CD4-positive, alpha-beta T cell treated with Interleukin-10 for 1 hour (primary cell): ENCODE measurements around the gene CHST8.

ENCODE experiments used
- DNase-seq: peaks from one replicate; pipeline ENCODE4 v3.0.0-alpha.2; 2020

The CHST8 gene

DNA sequence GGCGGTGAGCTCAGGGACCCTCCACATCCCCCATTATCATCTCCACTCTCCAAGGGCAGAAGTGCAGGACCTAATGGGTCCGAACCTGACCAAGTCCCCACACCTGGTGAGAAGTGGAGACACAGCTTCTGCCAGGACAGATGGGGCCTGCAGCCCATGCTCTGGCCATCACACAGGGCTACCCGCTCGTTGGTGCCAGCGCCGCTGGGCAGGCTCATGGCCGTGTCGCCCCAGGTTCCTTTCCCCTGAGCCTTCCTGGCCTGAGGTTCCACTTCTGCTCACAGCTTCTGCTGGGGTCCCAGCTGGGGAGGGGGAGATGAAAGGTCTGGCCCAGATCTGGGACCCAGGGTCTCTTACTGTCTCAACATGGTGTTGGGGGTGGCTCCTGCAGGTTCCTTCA lies 126.5 kb downstream of the CHST8 start:
- DNase-seq, result no peak

DNA sequence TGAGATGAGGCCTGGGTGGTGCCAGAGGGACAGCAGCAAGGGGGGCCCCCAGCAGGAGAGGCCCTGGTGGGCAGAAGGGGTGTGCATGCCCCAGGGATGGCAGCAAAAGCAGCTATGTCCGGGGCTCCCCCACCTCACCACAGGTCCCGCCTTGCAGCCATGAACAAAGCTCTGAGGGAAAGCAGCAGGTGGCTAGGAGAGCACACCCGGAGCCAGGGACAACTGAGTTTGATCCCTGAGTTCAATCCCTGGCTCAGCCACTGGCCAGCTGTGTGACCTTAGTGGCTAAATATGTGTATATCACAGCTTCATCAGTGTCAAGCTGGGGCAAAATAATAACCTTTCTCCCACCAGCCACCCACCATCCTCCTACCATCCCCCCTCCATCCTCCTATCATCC lies 127.3 kb downstream of the CHST8 start:
- no peak for DNase-seq

DNA sequence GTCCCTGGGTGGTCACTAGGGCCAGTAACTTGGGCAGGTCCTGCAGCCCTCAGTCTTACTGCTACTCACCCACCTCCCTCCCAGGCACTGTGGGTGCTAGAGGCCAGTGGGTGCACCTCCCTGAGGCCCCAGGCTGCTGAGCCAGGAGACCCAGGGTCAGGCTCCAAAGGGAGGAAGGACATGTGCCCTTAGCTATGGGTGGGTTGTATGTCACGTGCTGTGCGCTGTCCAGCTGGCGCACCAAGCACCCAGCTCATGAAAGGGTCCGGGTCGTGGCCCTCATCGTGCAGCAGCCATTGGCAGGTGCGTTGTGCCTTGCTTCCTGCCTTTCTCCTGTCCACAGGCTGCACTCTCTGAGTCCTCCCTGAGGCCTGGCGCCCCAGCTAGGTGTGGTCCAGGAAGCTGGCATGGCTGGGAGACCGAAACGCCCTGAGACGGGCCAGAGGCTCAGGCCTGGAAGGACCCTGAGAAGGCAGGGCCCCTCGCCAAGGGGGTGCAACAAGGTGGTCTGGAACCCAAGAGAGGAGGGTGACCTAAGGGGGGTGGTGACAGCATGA lies 127.9 kb downstream of the CHST8 start:
- DNase-seq, result no peak

DNA sequence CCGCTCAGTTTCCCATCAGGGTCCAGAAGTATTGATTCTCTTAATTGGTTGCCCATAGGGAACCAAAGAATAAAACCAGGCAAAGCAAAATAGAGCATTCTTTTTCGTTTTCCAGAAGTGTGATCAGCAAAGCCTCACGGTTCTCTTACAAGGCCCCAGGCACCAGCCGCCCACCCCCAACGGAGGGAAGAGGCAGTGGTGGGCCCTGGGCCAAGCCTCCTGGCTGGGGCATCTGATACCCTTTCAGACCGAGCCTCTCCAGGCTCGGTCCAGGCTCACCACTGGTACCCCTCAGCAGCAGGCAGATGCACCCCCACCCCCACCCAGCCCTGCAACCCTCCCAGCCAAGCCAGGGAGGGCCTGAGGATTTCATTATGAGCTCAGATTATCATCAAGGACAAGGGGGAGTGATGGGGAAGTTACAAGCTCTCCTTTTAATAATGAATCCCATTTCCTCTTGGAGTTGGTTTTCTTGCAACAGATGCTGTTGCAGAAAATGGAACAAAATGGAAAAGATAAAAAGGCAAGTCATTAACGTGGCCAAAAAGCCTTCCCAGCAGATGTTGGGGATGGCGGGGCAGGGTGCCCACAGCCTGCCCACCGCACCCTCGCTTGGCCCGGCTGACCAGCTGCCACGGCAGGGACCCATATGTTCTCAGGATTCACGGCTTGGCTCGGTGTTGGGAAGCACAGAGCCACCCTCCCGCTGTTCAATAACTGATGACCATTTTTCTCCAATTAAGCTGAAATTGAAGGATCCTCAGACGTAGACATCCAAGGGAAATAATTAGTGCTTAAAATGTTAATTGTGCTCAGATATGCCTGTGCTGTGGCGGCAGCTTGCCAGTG lies 129.1 kb downstream of the CHST8 start:
- no peak for DNase-seq

DNA sequence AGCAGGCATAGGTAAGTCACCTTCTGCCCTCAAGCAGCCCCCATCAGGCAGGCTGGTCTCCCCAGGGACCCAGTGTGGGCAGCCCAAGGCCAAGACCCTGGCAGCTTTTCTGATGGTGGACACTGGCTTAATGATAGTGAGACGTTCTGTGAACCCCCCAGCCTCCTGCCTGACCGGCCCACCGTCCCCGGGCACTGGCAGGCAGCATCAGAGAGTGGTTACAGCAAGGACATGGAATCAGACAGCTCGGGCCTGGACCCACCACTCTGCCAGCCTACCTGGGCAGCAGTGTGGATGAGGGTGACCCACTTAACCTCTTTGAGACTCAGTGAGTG lies 129.7 kb downstream of the CHST8 start:
- no peak for DNase-seq

DNA sequence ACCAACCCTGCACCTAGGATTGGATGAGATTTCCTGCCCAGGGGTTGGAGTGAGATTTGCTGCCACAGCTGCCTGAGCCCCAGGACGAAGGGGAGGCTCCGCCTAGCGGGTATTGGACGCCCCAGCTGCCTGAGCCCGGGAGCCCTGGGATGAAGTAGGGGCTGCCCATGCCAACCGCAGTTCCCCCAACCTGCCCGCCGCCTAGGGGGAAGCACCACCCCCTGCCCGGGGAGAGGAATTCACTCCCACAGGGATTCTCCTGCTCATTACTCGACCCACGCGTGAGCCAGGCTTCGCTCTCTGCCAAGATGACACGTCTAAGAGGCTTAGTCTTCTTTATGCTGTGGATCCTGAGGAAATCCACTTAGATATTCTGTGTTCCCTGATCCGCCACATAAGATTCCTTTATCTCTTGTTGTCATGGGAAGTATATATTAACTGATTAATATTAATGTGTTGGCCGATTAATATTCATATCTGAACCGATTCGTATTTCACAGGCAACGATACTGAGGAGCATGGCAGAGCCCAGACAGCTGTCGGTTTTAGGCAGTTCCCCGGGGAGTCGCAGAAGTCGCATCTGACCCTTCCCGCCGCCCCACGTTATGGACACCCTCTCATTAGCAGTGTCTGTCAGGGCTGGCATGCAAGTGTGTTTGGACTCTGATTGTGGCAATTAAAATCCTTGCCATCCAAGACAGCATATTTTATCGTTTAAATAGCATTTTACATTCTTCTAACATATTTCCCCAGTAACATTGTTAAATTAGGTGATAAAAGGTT lies 130.5 kb downstream of the CHST8 start:
- DNase-seq, result no peak

DNA sequence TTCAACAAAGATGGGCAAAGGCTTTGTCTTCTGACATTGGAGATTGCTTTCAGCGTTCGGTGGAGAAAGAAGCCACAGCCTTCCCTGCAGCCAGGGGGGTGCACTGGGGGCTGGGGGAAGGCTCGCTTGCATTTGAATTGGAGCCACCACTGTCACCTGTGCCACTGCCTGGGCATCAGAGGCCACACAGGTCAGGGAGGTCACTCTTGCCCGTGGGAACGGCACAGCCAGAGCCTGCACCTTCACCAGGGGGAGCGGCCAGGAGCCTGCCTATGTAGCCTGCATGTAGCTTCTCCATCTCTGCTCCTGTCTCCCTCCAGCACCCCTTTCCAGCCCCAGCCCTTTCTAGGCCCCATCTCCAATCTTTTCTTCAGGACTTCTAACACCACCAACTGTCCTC lies 131.2 kb downstream of the CHST8 start:
- no peak for DNase-seq

DNA sequence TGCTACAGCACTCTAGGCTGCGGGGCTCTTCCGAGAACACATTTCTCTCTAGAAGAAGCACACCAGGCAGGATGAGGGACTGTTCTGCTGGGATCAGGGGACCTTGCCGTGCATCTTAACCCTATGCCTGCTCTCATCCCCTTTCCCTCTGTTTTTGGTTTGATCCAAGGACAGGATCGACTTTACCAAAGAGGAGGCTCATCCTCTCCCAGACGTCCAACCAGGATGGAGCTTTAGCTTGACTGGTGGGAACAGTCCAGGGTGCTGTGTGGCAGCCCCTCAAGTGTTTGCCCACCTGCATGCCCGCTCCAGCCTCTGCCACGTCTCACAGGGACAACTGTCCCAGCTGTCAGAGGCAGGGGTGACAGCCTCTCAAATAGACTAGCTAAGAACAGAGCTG lies 132.6 kb downstream of the CHST8 start:
- no peak for DNase-seq

DNA sequence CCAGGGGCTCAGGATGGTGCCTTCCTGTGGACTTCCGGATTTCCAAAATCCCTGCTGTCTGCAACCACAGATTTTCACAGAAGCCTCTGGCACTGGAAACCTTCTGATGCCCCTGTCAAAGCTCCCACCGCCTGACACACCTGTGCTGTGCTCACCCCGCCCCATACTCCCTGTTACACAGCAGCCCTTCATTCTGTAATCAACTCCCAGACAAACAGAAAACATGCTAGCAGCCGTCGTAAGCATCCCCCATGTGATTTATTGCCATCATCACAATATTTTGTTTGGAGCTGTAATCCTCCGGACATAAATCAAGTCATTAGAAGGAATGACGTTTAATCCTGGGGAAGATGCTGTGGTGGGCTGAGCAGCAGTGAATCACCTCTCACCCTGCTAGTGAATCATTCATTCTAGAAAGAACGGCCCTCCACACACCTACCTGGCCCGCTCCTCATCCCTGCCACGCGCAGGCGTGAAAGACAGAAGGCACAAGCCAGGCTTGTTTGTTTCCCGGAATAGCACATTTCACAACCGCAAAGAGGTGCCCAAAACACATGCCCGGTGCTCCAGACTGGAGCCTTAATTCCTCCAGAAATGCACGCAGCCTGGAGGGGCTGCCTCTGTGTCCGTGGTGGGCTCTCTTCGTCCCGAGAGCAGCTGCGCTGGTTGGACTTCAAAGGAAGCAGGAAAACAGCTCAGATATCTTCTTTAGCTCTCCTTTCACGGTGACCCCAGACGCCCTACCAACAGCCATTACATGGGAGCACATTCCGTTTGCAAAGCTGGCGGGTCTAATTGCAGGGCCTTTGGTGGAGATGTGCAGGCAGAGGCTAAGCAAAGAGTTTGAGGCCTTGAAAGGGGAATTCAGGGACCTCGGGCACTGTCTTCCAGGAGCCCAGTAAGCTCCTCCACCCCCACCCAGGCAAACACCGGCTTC lies 133.6 kb downstream of the CHST8 start:
- no peak for DNase-seq

DNA sequence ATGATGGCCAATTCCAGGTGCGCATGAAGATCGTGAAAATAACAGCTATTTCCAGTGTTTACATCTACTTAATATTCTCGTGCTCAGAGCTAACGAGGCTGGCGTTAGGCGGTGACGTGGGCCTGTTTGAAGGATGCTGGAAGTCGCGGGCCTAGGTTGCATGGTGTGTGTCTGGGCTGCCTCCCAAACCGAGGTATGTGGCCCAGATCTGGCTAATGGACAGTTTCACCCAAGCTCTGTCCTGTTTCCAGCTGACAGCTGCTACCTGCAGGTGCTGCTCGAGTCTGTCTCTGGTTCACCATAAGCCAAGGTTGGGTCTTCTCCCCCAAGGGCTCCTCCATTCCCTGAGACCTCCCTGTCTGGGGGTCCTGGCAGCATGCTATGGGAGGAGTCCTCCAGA lies 134.4 kb downstream of the CHST8 start:
- DNase-seq, result no peak

DNA sequence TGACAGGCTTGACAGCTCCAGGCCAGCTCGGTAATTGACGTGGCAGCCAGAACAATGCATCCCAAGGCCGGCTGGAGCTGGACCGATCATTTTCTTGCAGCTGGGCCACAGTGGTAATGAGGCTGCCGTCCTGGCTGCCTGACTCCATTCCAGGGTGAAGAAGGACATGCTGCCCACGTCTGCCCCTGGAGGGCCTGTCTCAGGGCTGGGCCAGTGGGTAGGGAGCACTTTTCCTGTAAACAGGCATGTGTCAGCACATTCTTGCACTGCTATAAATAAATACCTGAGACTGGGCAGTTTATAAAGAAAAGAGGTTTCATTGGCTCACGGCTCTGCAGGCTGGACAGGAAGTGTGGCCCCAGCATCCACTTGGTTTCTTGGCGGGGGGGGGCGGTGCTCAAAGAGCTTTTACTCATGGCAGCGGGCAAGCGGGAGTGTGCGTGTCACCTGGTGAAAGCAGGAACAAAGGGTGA lies 136.8 kb downstream of the CHST8 start:
- DNase-seq, result no peak

DNA sequence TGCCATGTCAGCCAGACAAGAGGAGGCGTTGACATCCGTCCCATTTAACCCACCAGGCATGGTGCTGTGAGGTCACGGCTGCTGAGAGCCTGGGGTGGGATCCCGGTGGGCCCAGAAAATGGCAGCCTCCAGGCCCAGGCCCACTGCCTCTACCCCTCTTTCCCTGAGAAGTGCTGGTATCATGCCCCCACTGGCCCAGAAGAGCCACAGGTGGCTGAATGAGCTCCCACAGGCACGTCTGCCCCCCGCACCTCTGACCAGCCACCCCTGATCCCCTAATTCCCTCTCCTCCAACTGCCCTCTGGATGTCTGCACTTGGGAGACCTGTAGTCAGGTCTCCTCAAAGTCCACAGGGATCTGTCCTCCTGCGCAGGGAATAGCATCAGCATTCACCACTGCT lies 137.6 kb downstream of the CHST8 start:
- DNase-seq, result no peak

DNA sequence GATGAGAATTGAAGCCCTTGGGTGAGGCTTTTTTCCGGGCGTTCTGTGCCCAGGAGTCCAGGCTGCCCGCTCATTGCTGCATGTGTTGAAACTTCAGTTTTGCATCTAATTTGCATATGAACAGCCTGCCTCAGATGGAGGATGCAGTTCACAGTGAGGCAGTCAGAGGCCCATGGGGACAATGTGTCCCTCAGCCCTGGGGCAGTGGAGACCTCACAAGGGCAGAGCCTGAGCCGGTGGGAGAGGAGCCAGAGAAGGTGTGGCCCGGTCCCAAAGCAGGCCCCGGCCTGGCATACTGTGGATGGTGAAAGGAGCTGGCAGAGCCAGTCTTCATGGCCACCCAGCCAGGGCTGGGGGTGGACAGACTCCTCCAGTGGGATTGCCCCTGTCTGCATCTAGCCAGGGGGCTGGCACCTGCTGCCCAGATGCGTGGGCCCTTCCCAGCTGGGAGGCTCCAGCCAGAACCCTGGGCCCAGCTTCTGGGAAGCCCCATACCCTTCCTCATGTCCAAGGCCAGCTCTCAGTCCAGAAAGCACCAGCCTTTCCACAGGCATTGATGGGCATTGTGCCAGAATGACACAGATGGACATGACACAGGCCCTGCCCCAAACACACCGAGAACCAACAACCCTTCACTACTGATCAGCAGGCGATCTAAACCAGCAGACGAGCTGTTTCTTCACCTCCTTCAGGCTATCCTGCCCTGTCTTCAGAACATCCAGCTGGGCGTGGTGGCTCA lies 142.0 kb downstream of the CHST8 start:
- no peak for DNase-seq

DNA sequence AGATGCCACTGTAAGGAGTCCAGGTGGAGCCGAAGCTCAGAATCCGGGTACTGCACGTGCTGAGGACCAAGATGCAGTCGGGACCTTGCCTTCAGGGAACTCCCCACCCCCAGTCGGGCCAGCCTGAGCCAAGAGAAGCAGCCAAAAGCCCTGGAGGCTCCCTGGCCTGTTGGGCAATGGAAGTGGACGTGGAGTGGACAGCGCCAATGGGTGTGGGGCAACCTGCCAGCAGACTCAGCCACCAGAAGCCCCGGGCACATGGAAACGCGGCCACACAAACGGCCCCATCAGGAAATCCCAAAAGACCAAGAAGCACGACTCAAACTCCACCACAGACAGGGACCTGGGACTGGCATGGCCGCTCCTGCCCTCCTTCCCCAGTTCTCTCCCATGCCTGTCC lies 144.9 kb downstream of the CHST8 start:
- DNase-seq, result no peak

DNA sequence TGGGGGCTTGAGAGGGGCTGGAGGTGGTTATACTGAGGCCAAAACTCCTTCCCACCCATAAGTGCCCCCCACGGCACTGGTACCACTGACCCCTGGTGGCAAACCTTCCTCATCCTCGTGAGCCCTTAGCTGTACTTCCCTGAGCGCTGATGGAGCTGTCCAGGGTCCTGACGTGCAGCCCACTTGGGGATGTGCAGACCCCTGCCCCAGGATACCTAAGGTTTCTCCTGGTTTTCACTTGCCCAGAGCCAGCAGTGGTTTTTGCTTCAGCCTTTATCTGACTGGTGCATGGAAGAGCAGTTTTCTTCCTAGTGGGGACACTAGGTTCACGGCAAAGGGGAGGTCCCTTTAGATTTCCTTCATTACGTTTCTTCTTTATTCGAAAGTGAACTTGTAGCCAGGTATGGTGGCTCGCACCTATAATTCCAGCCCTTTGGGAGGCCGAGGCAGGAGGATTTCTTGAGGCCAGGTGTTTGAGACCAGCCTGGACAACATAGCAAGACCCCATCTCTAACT lies 146.2 kb downstream of the CHST8 start:
- DNase-seq, result no peak

DNA sequence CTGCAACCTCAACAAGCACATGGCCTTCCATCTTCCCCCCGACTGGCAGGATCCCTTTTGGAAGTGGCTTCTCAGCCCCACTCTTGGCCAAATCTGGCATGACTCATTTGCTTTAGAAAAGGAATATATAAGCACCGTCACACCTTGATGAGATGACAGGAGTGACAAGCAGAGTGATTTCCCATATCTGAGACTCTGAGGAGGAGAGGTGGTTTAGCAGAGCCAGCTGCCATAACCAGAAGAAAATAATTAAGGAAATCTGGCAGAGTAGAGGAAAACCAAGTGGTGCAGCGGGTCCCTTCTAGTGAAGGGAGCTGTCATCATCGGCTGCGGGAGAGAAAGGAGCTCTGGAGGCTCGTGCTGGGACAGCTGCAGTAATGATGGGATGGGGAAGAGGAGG lies 147.5 kb downstream of the CHST8 start:
- no peak for DNase-seq

DNA sequence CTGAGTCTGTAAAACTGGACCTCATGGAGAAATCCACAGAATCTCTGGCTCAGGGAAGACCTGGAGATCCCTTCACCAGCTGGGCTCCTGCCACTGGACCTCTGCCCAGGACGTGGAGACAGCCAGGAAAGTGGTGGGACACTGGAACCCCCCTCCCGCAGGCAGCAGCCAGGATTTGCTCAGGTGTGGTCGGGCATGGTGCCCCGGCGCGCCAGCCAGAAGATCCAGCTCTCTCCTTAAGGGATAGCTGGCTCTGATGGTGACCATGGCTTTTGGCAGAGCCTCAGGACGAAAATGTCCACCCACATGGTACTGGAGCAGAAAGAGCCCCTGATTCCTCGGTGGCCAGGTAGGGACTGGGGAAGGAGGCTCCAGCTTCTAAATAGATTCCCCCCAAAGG lies 148.4 kb downstream of the CHST8 start:
- DNase-seq, result no peak

DNA sequence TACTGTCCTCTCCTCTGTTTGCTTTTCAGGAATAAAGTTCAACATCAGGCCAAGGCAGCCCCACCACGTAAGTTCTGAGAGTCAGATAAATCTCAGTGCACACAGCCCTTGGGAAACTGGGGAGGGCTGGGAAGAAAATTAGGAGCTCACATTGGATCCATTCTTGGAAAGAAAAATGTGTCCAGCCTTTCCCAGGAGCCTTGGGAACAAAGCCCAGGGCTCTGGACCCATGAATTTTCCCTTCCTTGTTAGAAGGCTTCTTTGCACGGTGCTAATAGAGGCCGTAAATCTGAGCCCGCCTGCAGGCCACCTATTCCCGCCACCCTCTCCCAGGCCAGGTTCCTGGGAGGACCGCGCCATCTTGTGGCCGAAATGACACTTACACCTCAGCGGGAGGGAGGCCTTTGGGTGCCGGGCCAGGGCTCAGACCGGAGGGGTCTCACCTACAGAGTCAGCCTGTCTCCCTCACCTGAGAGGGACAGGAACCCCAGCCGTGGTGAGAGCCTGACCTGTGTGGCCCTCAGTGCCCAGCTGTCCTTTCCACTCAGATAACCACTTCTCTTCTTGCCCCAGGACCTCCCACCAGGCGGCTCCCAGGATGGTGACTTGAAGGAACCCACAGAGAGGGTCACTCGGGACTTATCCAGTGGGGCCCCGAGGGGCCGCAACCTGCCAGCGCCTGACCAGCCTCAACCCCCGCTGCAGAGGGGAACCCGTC lies 149.8 kb downstream of the CHST8 start:
- peak; percentile 69 for DNase-seq

DNA sequence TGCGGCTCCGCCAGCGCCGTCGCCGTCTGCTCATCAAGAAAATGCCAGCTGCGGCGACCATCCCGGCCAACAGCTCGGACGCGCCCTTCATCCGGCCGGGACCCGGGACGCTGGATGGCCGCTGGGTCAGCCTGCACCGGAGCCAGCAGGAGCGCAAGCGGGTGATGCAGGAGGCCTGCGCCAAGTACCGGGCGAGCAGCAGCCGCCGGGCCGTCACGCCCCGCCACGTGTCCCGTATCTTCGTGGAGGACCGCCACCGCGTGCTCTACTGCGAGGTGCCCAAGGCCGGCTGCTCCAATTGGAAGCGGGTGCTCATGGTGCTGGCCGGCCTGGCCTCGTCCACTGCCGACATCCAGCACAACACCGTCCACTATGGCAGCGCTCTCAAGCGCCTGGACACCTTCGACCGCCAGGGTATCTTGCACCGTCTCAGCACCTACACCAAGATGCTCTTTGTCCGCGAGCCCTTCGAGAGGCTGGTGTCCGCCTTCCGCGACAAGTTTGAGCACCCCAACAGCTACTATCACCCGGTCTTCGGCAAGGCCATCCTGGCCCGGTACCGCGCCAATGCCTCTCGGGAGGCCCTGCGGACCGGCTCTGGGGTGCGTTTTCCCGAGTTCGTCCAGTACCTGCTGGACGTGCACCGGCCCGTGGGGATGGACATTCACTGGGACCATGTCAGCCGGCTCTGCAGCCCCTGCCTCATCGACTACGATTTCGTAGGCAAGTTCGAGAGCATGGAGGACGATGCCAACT lies 150.5 kb downstream of the CHST8 start:
- DNase-seq, result no peak

DNA sequence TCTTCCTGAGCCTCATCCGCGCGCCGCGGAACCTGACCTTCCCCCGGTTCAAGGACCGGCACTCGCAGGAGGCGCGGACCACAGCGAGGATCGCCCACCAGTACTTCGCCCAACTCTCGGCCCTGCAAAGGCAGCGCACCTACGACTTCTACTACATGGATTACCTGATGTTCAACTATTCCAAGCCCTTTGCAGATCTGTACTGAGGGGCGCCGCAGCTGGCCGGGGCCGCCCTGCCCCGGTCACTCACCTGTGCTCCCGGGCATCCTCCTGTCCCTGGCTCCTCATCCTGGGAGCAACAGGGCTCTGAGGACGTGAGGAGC lies 151.1 kb downstream of the CHST8 start:
- DNase-seq, result no peak
